ENCODE measurements around the gene DCDC2B.

DCDC2B gene

DNA sequence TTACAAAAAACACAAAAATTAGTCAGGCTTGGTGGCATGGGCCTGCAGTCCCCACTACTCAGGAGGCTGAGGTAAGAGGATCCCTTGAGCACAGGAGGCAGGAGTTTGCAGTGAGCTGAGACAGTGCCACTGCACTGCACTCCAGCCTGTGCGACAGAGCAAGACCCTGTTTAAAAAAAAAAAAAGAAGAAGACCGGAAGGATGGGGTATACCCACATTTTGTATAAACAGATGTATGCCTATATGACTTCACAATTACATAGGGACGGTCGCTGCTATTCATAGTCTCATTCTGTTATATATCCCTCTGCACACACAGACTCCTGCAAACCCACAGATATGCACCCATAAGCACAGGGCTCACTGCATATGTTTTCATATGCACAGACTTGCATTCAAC is 54.9 kb downstream of the DCDC2B start:
- DNase-seq: no peak

All from NCI-H146 (cell line).